Effector CD8-positive, alpha-beta T cell (primary cell): ENCODE data around the gene SUPT7L.
"Not testable (repeated sequence)": the region's sequence is repeated elsewhere in the genome, so short reads cannot be mapped to it uniquely, and the experiment has no call there.

Experiments
- DNase-seq: peaks from one replicate; lab custom pipeline; 2025; lab: John Stamatoyannopoulos, UW

SUPT7L gene

DNA sequence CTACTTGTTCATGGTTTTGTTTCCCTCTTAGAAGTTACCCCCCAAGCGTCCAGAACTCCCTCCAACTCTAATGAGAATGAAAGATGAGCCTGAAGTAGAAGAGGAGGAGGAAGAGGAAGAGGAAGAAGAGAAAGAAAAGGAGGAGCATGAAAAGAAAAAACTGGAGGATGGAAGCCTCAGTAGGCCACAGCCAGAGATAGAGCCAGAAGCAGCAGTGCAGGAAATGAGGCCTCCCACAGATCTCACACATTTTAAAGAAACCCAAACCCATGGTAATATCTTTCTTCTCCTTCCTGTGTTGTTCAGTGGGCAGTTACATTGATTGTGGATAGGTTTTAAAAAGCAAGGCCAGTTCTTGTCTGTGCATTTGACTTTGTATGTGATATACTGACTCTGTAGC lies 21.6 kb upstream of the SUPT7L start:
- not testable (repeated sequence) for DNase-seq

DNA sequence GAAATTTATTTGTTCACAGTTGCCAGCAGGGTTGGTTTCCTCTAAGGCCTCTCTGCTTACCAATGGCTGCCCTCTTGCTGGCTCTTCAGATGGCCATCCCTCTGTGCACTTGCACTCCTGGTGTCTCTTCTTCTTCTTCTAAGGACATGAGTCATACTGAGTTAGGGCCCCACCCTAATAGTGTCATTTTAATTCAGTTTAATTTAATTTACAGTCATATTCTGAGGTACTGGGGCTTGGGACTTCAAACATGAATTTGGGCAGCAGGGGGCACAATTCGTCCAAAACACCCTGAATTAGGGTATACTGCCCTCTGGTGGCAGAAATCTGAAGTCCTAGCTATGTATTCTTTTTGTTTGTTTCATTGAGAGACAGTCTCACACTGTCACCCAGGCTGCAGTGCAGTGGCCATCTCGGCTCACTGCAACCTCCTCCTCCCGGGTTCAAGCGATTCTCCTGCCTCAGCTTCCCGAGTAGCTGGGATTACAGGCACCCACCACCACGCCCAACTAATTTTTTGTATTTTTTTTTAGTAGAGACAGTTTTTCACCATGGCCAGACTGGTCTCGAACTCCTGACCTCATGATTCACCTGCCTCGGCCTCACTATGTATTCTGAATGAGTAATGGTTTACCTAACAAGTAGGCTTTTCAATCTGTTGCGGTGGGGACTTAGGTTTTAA lies 20.1 kb upstream of the SUPT7L start:
- DNase-seq = peak; percentile 77

DNA sequence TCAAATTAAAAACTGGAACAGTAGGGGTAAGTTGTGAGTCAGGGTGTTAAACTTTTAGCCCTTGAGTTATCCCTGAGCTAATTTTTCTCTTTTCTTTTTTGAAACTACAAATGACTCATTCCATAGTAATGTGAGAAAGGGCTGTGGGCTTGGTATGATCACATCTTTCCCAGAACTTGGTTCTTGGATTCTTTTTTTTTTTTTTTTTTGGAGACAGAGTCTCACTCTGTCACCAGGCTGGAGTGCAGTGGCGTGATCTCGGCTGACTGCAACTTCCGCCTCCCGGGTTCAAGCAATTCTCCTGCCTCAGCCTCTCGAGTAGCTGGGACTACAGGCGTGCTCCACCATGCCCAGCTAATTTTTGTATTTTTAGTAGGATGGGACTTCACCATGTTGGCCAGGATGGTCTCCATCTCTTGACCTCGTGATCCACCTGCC lies 18.9 kb upstream of the SUPT7L start:
- DNase-seq = not testable (repeated sequence)

DNA sequence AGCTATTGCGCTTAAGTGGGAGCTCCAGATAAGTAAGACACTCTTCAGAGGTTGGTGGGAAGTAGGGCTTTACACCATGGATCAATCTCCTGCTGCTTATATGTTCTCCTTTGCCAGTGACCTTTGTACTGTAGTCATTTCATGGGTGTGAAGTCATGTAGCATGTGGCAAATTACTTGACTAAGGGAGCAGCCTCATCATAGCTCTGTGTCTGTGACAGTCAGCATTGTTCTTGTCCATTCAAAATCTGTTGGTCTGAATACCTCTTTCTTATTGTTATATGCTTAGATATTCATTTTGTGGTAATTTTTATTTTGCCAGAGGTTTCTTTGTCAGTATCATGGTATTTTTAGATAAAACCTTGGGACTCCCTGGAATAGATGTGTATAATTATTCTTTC lies 18.4 kb upstream of the SUPT7L start:
- no peak for DNase-seq

DNA sequence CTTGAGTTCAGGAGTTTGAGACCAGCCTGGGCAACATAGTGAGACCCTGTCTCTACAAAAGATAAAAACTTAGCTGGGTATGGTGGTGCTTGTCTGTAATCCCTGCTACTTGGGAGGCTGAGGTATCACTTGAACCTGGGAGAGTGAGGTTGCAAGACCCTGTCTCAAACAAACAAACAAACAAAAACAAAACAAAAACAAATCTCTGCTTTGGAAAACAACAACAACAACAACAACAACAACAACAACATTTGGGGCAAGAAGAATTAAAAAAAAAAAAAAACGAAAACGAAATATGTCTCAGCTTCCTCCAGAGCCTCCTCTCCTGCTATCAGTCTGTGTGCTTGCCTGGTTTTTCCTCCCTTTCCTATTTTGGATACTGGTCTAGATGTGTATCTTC lies 17.2 kb upstream of the SUPT7L start:
- no peak for DNase-seq

- no peak for DNase-seq
Observed at GRCh38 chr2:27672723-27673486, 9.5 kb upstream of the SUPT7L start.

GRCh38 chr2:27671235-27671634 lies 7.8 kb upstream of the SUPT7L start:
- DNase-seq = no peak

GRCh38 chr2:27667446-27667845 lies 4.0 kb upstream of the SUPT7L start:
- no peak for DNase-seq

GRCh38 chr2:27664622-27665363 lies 1.4 kb upstream of the SUPT7L start:
- no peak for DNase-seq

DNA sequence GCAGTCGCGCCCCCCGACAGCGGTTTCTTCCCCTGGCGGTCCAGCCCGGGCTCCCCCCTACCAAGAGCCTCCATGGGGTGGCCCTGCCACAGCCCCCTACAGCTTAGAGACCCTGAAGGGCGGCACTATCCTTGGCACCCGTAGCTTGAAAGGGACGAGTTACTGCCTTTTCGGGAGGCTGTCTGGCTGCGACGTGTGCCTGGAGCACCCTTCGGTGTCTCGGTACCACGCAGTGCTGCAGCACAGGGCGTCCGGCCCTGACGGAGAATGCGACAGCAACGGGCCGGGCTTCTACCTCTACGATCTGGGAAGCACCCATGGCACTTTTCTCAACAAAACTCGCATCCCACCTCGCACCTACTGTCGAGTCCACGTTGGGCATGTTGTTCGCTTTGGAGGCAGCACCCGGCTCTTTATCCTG lies 750 bp upstream of the SUPT7L start:
- DNase-seq = no peak

- no peak for DNase-seq
Observed at GRCh38 chr2:27661371-27661770, 2.0 kb downstream of the SUPT7L start.

GRCh38 chr2:27655155-27655951 lies 8.1 kb downstream of the SUPT7L start:
- DNase-seq = no peak

- no peak for DNase-seq
Observed at GRCh38 chr2:27653397-27653796, 10.0 kb downstream of the SUPT7L start.

DNA sequence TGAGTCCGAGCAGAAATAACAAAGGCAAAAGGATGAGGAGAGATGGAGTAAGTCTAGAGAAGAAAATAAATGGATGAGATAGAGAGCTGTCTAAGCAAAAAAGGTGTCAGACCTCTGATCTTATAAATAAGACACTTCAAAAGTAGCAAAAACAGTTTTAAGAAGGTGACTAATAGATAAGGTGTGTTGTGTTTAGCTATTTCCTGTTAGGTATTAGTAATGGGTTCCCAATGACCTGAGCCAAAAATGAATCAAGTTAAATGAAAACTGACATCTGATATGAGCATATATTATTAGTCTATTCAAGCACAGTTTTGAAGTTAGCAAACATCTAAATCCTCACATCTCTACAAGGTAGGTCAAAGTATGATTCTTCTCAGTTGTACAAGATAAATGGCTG lies 10.6 kb downstream of the SUPT7L start:
- DNase-seq = no peak

GRCh38 chr2:27652341-27652740 lies 11.1 kb downstream of the SUPT7L start:
- DNase-seq = no peak

DNA sequence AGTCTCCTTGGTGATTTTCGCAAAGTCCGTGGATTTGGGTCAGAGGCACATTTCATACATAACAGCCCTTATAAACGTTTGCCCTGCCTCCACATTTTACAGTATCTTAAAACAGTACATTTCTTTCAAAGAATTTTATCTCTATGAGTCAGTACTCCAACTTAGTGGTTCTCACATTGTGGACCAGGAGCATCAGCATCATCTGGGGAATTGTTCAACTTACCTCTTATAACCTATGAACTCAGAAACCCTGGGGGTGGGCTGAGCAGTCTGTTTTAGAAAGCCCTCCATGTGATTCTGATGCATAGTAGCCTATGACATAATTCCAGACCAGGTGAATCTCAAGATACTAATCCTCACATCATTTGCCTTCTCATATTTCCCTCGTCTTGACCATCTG lies 12.4 kb downstream of the SUPT7L start:
- DNase-seq = no peak

DNA sequence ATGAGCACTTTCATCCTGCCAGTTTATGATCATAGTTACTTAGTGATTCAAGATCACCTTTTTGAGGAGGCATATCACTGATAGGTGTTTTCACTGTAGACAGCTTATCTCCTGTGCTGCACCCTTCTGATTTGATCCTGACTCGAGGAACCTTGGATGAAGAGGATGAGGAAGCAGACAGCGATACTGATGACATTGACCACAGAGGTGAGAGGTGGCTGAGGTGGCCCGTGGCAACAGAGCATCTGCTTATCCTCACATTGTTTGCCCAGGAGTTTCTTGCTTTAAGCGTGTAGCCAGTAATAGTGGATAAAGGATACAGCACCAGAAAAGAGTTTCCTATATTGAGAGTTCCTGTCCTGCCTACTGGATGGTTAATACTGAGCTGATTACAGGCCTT lies 15.7 kb downstream of the SUPT7L start:
- no peak for DNase-seq

GRCh38 chr2:27647289-27647688 lies 16.1 kb downstream of the SUPT7L start:
- DNase-seq = no peak

- DNase-seq = no peak
Observed at GRCh38 chr2:27645197-27645596, 18.2 kb downstream of the SUPT7L start.

- no peak for DNase-seq
Observed at GRCh38 chr2:27640722-27641245, 22.6 kb downstream of the SUPT7L start.

DNA sequence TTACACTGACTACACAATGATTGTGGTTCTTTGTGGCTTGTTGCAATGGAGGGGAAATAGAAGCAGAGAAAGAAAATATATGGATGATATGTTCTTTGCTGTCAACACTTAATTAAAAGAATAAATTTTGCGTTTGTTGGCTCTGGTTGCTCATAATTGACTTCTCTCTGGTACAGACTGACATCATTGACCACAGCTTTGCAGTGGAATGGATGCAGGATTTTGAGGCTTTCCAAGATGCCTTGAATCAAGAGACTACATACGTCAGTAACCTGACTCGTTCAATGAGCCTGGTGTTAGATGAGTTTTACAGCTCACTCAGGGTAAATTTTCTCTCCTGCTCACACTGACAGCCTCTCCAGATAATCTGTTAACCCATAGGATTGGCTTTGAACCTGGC lies 24.7 kb downstream of the SUPT7L start:
- DNase-seq = no peak
